GM12874 (cell line): ENCODE results near the gene PTTG1IP2.

ENCODE experiments used
- CTCF ChIP-seq: IDR thresholded peaks from 2 replicates; pipeline ENCODE4 v1.5.1; 2011; ENCODE audit warnings: low read depth, mild to moderate bottlenecking, control low read depth, low read length, moderate library complexity; ENCODE audit not compliant: insufficient read depth

The PTTG1IP2 gene

GRCh38 chr7:90469554-90469953 lies at the start of gene PTTG1IP2:
Gene PTTG1IP2 (plus strand): TSS chr7:90469639. CDS start chr7:90469787, 148 bp downstream.
- no peak for TF ChIP-seq CTCF

- no peak for TF ChIP-seq CTCF
These were observed 47.8 kb upstream of the PTTG1IP2 start for GRCh38 chr7:90421651-90422050.

GRCh38 chr7:90424720-90425119 lies 44.7 kb upstream of the PTTG1IP2 start:
- no peak for TF ChIP-seq CTCF

GRCh38 chr7:90425376-90425775 lies 44.1 kb upstream of the PTTG1IP2 start:
- no peak for TF ChIP-seq CTCF

- TF ChIP-seq CTCF = no peak
These were observed 38.6 kb upstream of the PTTG1IP2 start for GRCh38 chr7:90430614-90431460.

GRCh38 chr7:90432752-90433151 lies 36.7 kb upstream of the PTTG1IP2 start:
- TF ChIP-seq CTCF = no peak

- no peak for TF ChIP-seq CTCF
These were observed 36.2 kb upstream of the PTTG1IP2 start for GRCh38 chr7:90433221-90433620.
